Upper lobe of right lung (tissue), 1 donor: ENCODE measurements around the gene ZNF385B. TPM values are rescaled to one million over a fixed set of nuclear protein-coding genes. Genes with fewer than 3 reads are reported as not detected.

Experiments
- ATAC-seq: fragments of 200-7000 bp; cut with Tn5 transposase; one replicate; pipeline ENCODE4 v1.9.1; 2020; ENCODE audit warnings: mild to moderate bottlenecking, moderate library complexity
- DNase-seq: peaks from one replicate; pipeline ENCODE4 v3.0.0-alpha.2; 2020
- H3K27ac ChIP-seq: fragments of 200-600 bp; one replicate; pipeline ENCODE4 v1.8.0; 2022
- H3K27me3 ChIP-seq: fragments of 200-600 bp; one replicate; pipeline ENCODE4 v1.8.0; 2022; ENCODE audit warnings: mild to moderate bottlenecking
- H3K36me3 ChIP-seq: fragments of 200-600 bp; one replicate; pipeline ENCODE4 v1.8.0; 2022
- H3K4me1 ChIP-seq: fragments of 200-600 bp; one replicate; pipeline ENCODE4 v1.8.0; 2022
- H3K4me3 ChIP-seq: fragments of 200-600 bp; one replicate; pipeline ENCODE4 v1.8.0; 2022; ENCODE audit warnings: mild to moderate bottlenecking
- H3K9me3 ChIP-seq: fragments of 200-600 bp; one replicate; pipeline ENCODE4 v1.8.0; 2022
- CTCF ChIP-seq: fragments of 200-600 bp; IDR thresholded peaks from one replicate; pipeline ENCODE4 v1.8.0; 2022; ENCODE audit warnings: antibody characterized with exemption
- intact Hi-C: fragments of 100-400 bp; cut with DNase I; formaldehyde crosslinking; loops from one replicate; pipeline ENCODE4 v1.11.0; 2022
- total RNA-seq: library from RNA; stranded (reverse); fragmentation: NEBNext Ultra II Directional; extraction: Animal tissue kit (Norgen Biotek cat#: 25700); gene quantifications from one replicate; pipeline ENCODE4 v1.2.1, GENCODE V29; 2021
- donor health status: DM: no; HTN: yes; CAD: no; lungs with severe emphysema.

The ZNF385B gene
- total RNA-seq, 1 donor from 2014 or later: 62.3 TPM

- DNase-seq: no peak
- Histone ChIP-seq H3K4me1 (no peaks in the 10 kb centered on the region), H3K36me3 (no peaks in the 10 kb centered on the region), H3K27ac (no peak overlapping the region), H3K9me3 (no peaks in the 10 kb centered on the region), H3K4me3 (no peak overlapping the region), H3K27me3 (no peaks in the 10 kb centered on the region)
- no peak for TF ChIP-seq CTCF
- no peak for ATAC-seq
- intact Hi-C loops: no loop called here
Observed at GRCh38 chr2:179546656-179547055, 314.8 kb downstream of the ZNF385B start.

- Histone ChIP-seq H3K4me1 (no peaks in the 10 kb centered on the region), H3K36me3 (no peaks in the 10 kb centered on the region), H3K4me3 (no peak overlapping the region), H3K27ac (no peak overlapping the region), H3K9me3 (no peaks in the 10 kb centered on the region), H3K27me3 (no peaks in the 10 kb centered on the region)
- ATAC-seq: no peak
- TF ChIP-seq CTCF: no peak
- no peak for DNase-seq
- intact Hi-C loops: no loop called here
Observed at GRCh38 chr2:179545024-179545423, 316.4 kb downstream of the ZNF385B start.

GRCh38 chr2:179543361-179543901 is 318.0 kb downstream of the ZNF385B start:
- ATAC-seq (no peak), DNase-seq (no peak)
- Histone ChIP-seq H3K4me1 (no peaks in the 10 kb centered on the region), H3K36me3 (peaks cover 6% of the 10 kb centered on the region), H3K9me3 (no peaks in the 10 kb centered on the region), H3K4me3 (no peak overlapping the region), H3K27ac (no peak overlapping the region), H3K27me3 (no peaks in the 10 kb centered on the region)
- no peak for TF ChIP-seq CTCF
- intact Hi-C loops: no loop called here

GRCh38 chr2:179541586-179541985 is 319.8 kb downstream of the ZNF385B start:
- ATAC-seq: no peak
- Histone ChIP-seq H3K4me3 (no peak overlapping the region), H3K27ac (no peak overlapping the region), H3K27me3 (no peaks in the 10 kb centered on the region), H3K9me3 (no peaks in the 10 kb centered on the region), H3K36me3 (peaks cover 6% of the 10 kb centered on the region), H3K4me1 (no peaks in the 10 kb centered on the region)
- no peak for TF ChIP-seq CTCF
- DNase-seq: no peak
- intact Hi-C loops: no loop called here

GRCh38 chr2:179539124-179539511 is 322.3 kb downstream of the ZNF385B start:
- TF ChIP-seq CTCF: no peak
- peaks cover 5% of the 10 kb centered on the region for H3K4me1 ChIP-seq
- intact Hi-C loops: no loop called here

More at GRCh38 chr2:179539124-179539511, 322.3 kb downstream of the ZNF385B start:
- ATAC-seq (no peak), DNase-seq (no peak)
- Histone ChIP-seq H3K4me3 (no peak overlapping the region), H3K27me3 (no peaks in the 10 kb centered on the region), H3K9me3 (no peaks in the 10 kb centered on the region), H3K36me3 (peaks cover 6% of the 10 kb centered on the region), H3K27ac (no peak overlapping the region)
